Ovary (tissue), 9 donors: ENCODE measurements around the gene CTNNA3. TPM values are rescaled to one million over a fixed set of nuclear protein-coding genes. Genes with fewer than 3 reads are reported as not detected.

Experiments used
- DNase-seq, 5 donors: peaks; one replicate each; pipeline ENCODE4 v3.0.0-alpha.2; 2019 to 2020
- H3K27ac ChIP-seq, 2 donors: fragments of 200-600 bp; one replicate each; pipeline versions ENCODE4 v1.5.1 to v1.8.0; 2019 to 2022
- H3K27me3 ChIP-seq: fragments of 200-600 bp; one replicate; pipeline ENCODE4 v1.8.0; 2022
- H3K36me3 ChIP-seq: fragments of 200-600 bp; sonication (generic); one replicate; pipeline ENCODE4 v1.5.1; 2019
- H3K4me1 ChIP-seq: one replicate; pipeline ENCODE4 v1.8.1; 2013; ENCODE audit warnings: mild to moderate bottlenecking, moderate library complexity; ENCODE audit not compliant: insufficient read depth
- H3K4me3 ChIP-seq: fragments of 200-600 bp; sonication (generic); one replicate; pipeline ENCODE4 v1.5.1; 2017
- H3K9me3 ChIP-seq, 2 donors: fragments of 200-600 bp in 1 of 2; sonication (generic) in 1 of 2; one replicate each; pipeline versions ENCODE4 v1.5.1 to v1.8.1; 2013 to 2019; ENCODE audit warnings: mild to moderate bottlenecking in 1 of 2, moderate library complexity in 1 of 2
- EP300 ChIP-seq: sonication (generic); formaldehyde crosslinking; IDR thresholded peaks from one replicate; pipeline ENCODE4 v1.6.1; 2017; ENCODE audit warnings: antibody characterized with exemption
- POLR2A ChIP-seq: fragments of 450-650 bp; IDR thresholded peaks from one replicate; pipeline ENCODE4 v1.6.1; 2017; ENCODE audit warnings: antibody characterized with exemption, mild to moderate bottlenecking, moderate library complexity
- WGBS, 3 donors: extraction: QIAGEN DNeasy Blood & Tissue Kit in 1 of 3; methylation state at CpG; one replicate each; pipeline versions ENCODE4 v1.1.5 to v1.1.7; 2013 to 2017; 5-methylcytosine and 5-hydroxymethylcytosine counted together
- intact Hi-C, 4 donors: fragments of 100-400 bp; cut with DNase I; formaldehyde crosslinking; loops; one replicate each; pipeline versions ENCODE4 v1.11.0 to v1.15.1; 2022 to 2023
- polyA plus RNA-seq, 2 donors: library from polyadenylated mRNA; stranded (reverse); fragments of 200-250 nt in 1 of 2; fragments of 350-450 nt in 1 of 2; fragmentation: Illumina TruSeq in 1 of 2; extraction: RNeasy Lipid Tissue Mini Kit (QIAGEN cat#74804) in 1 of 2; gene quantifications; one replicate each; pipeline ENCODE4 v1.2.3, GENCODE V29; 2013 to 2014
- total RNA-seq, 7 donors: library from RNA; depleted of rRNA in 2 of 7; stranded (reverse); fragments of >200 nt in 2 of 7; fragmentation: NEBNext Ultra II Directional in 3 of 7; extraction: Animal tissue kit (Norgen Biotek cat#: 25700) in 3 of 7; gene quantifications; one replicate each; pipeline versions ENCODE4 v1.1.0 to v1.2.4, GENCODE V29; 2016 to 2023
- TF ChIP-seq, protein P1 (sequence below), 3 donors: fragments of 450-650 bp in 2 of 3; fragments of 200-600 bp in 1 of 3; IDR thresholded peaks; one replicate each; pipeline versions ENCODE4 v1.5.1 to v1.8.0; 2016 to 2022; ENCODE audit warnings: antibody characterized with exemption in 3 of 3, mild to moderate bottlenecking in 1 of 3
- donor health status: DM: no; HTN: no; CAD: no; lungs with moderate emphysema.
- donor health status: DM: no; HTN: no; CAD: no.
- donor health status: Bipolar disorder and iron deficiency.
- donor health status: DM: yes; HTN: yes; CAD: no.
- donor health status: DM: no; HTN: no; CAD: no.
- donor health status: DM: yes; HTN: yes; CAD: no.

CTNNA3 gene
- total and polyA plus RNA-seq, 9 donors = 1.9 to 9.7 (median 4.0) TPM

DNA sequence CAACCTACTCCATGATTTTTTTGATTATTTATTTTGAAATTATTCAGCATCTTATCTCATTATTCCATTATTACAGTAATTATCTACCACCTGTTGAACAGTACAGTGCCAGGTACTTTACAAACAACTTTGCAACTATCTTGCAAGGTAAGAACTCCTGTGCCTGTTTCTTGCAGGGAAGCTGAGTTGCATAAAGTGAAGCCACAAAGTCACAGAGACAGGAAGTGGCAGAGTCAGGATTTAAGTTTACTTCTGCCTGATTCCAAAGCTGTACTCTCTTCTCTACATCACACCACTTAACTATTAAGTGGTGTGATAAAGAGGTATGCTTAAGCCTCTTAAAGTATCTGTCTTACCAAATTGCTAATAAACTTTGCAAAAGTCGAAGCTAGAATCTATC lies 690.0 kb downstream of the CTNNA3 start:
- H3K36me3 ChIP-seq = no peaks in the 10 kb centered on the region
- TF ChIP-seq EP300 (no peak), POLR2A (no peak)
- TF ChIP-seq, protein P1, sequence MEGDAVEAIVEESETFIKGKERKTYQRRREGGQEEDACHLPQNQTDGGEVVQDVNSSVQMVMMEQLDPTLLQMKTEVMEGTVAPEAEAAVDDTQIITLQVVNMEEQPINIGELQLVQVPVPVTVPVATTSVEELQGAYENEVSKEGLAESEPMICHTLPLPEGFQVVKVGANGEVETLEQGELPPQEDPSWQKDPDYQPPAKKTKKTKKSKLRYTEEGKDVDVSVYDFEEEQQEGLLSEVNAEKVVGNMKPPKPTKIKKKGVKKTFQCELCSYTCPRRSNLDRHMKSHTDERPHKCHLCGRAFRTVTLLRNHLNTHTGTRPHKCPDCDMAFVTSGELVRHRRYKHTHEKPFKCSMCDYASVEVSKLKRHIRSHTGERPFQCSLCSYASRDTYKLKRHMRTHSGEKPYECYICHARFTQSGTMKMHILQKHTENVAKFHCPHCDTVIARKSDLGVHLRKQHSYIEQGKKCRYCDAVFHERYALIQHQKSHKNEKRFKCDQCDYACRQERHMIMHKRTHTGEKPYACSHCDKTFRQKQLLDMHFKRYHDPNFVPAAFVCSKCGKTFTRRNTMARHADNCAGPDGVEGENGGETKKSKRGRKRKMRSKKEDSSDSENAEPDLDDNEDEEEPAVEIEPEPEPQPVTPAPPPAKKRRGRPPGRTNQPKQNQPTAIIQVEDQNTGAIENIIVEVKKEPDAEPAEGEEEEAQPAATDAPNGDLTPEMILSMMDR (IDR thresholded peaks at IDR 0.05) = no peak
- no peaks in the 10 kb centered on the region for H3K9me3 ChIP-seq
- no peak overlapping the region for H3K27ac ChIP-seq
- intact Hi-C loops = no loop called here
- H3K4me3 ChIP-seq = no peak overlapping the region
- H3K4me1 ChIP-seq = peaks cover 1% of the 10 kb centered on the region
- no peak for DNase-seq
- H3K27me3 ChIP-seq = no peaks in the 10 kb centered on the region
- WGBS, 3 donors = 67 to 84% (median 77%) methylated on average over 1 of the region's 1 CpG

DNA sequence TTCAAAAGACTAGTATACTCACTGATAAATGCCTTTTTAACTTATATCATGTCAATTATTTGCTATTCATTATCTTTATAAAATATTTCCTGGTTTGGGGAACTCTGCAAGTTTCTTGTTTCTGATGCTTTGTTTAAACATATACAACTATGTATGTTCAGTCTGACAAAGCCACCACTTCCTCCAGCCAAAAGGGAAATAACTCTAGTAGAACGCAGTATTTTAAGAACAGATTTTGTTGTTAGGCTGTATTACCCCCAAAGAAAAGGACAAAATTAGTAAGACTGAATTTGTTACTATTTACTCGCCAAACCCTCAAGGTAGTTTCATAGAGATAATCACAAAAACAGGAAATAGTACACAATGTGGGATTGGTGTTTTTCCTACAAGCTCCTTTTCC lies 691.3 kb downstream of the CTNNA3 start:
- intact Hi-C loops = no loop called here
- peaks cover 1% of the 10 kb centered on the region for H3K4me1 ChIP-seq
- H3K27me3 ChIP-seq = no peaks in the 10 kb centered on the region
- H3K9me3 ChIP-seq = no peaks in the 10 kb centered on the region
- WGBS, 3 donors = 91 to 94% (median 93%) methylated on average over 2 of the region's 2 CpGs
- DNase-seq = no peak
- H3K4me3 ChIP-seq = no peak overlapping the region
- no peak for TF ChIP-seq EP300
- TF ChIP-seq, protein P1 (IDR thresholded peaks at IDR 0.05) = no peak
- no peak for TF ChIP-seq POLR2A
- no peaks in the 10 kb centered on the region for H3K36me3 ChIP-seq
- H3K27ac ChIP-seq = no peak overlapping the region

DNA sequence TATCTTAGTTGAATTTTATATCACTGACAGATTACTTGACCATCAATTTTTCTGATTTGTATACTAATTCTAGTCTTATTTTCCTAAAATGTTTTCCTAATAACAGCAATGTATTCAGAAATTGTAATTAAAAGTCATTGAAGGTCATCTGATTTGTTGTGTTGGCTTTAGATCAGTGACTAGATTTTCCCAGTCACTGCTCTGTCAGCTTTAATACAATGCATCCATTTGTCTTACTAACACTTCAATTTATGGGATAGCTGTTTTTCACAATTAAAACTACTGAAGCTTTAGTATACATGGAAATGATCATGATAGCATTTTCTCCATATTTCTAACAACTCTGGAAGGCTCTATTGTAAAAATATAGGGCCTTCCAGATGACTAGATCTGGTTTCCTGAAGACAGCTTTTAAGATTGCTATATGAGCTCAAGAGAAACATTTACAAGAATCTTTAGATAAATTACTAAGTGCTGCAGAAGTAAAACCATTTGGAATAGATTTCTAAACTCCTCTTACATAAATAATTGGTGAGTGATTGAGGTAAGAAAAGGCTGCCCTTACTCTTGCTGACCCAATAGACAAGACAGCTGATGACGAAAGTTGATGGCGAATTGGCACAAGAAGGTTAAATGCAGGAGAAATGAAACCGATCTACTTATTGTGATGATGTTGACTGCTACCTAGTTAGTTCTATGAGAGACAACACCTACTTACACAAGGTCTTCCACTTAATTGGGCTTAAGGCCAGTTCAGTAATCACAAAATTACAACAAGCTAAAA lies 696.0 kb downstream of the CTNNA3 start:
- intact Hi-C loops = no loop called here
- no peak overlapping the region for H3K4me3 ChIP-seq
- no peaks in the 10 kb centered on the region for H3K36me3 ChIP-seq
- no peaks in the 10 kb centered on the region for H3K27me3 ChIP-seq
- H3K27ac ChIP-seq = no peak overlapping the region
- peaks cover 1% of the 10 kb centered on the region for H3K4me1 ChIP-seq
- WGBS, 3 donors = 81 to 97% (median 97%) methylated on average over 3 of the region's 3 CpGs
- TF ChIP-seq, protein P1 (IDR thresholded peaks at IDR 0.05) = no peak
- no peak for TF ChIP-seq POLR2A
- TF ChIP-seq EP300 = no peak
- no peak for DNase-seq
- H3K9me3 ChIP-seq = no peaks in the 10 kb centered on the region

DNA sequence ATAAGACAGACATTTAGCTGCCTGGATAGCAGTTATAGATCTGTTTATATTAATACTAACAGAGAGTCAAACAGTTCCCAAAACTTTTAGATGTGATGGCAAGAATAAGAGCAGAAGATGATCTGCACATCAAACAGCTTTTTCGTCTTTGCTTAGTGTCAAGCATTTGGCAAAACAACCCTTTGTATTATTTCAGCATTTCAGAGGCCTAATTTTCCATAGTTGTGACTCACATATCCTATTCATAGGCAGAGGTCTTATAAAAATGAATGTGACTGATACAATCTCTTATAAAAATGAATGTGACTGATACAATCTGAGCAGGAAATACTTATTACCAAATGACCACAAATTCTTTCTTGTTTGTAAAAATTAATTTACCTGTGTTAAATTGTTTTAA lies 699.0 kb downstream of the CTNNA3 start:
- intact Hi-C loops = no loop called here

More for the DNA sequence above, 699.0 kb downstream of the CTNNA3 start:
- Histone ChIP-seq H3K9me3 (no peaks in the 10 kb centered on the region), H3K4me3 (no peak overlapping the region), H3K27ac (no peak overlapping the region), H3K4me1 (peaks cover 1% of the 10 kb centered on the region), H3K27me3 (no peaks in the 10 kb centered on the region), H3K36me3 (no peaks in the 10 kb centered on the region)
- WGBS, 3 donors = 26 to 37% (median 27%) methylated on average over 1 of the region's 1 CpG
- DNase-seq = no peak
- TF ChIP-seq EP300 = no peak
- no peak for TF ChIP-seq POLR2A
- TF ChIP-seq, protein P1 (IDR thresholded peaks at IDR 0.05) = no peak
